AML-193 (cell line): ENCODE results near the gene PROM1.

Source experiments
- DNase-seq, 2 experiments: peaks; one replicate each; lab custom pipeline; 2025; lab: John Stamatoyannopoulos, UW

The PROM1 gene

DNA sequence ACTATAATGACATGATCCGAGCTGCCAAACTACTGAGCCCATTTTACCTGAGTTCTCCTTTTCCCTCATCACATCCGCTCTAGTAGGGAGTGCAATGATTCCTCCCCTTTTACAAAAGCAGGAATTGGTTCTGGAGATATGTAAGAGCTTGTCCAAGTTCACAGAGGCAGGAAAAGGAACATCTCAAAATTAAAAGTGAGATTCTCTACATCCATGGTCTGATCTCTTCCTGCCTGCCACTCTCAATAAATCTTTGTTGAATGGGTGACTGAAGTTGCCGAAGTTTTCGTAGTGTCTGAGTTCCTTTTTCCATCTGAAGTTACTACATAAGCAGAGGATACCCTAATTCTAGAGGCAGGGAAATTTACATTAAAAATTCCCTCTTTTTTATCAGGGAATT, 145.2 kb downstream of the PROM1 start, which contains the start of gene FGFBP1:
Gene FGFBP1, minus strand, starts transcription at position 101 of the 400 bp plus-strand sequence. CDS start 2,108 bp downstream, outside the sequence.
- DNase-seq, result no peak

DNA sequence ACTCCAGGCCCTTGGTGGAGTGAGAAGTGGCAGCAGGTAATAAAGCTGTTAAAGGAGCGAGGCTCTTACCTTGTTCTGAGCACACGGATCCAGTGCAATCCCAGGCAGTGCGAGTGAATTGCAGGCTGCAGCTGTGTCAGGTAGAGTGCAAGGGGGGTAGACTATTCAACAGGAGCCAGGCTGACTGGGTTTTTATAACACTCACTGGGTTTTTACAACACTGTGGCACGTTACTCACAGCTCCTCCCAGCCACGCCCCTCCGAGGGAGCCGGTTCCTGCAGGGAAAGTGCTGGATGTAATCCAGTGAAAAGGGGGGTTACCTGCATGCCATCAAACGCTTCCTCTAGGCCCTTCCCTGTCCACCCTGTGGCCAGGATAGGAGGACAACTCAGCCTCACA, 145.6 kb downstream of the PROM1 start:
- DNase-seq, result no peak

GRCh38 chr4:15936495-15936894, 147.3 kb downstream of the PROM1 start:
- no peak for DNase-seq

DNA sequence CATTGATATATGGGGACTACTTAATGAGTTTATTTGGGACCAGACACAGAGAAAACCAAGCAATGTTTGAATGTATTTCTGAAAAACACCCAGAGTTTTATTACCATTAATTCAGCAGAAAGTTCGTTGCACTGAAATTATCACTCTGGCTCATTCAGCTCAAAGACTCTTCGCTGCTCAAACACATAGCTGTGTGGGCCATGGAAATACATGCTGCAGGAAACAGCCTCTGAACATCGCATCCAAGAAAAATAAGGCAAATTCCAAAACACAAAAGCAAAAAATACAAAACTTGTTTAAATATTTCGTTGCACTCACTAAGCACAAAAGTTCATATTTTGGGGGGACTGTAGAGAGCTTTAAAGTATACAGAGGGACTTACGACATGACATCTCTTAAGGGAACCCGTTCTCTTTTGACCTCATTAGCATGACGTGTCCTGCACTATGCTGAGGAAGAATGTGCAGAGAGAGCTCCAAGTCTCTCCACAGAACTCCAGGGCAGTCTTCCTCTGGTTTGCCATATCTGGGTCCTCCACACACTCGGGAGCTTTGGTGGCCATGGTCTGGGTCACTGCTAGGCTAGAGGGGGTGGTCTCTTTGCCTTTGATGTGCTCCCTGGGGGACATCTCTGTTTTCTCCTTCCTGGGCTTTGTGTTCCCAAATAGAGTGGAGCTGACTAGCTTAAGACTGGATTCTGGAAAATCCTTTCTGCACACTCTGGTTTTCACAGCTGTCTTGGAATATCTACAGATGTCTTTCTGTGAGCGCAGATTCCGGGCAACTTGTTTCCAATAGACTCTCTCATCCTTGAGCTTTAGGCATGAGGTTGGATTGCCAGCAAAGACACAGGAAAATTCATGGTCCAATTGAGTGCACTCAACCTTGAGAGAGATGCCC, 148.1 kb downstream of the PROM1 start:
- no peak for DNase-seq

DNA sequence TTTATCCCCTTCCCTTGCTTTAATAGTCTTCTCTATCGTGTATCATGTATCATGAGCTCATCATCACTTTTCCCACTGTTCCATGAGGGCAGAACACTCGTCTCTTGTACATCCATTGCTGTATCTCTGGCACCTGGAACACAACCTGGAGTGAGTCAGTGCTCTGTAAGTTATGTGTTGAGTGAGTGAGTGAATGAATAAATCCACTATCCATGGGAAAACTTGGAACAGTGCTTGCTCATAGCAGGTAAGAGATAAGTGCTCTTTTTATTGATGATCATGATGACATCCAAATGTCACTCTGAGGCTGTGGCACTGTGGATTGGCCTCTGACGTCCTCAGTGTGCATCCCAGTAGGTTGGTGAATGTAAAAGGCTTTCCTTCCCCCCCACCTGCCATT, 149.6 kb downstream of the PROM1 start:
- DNase-seq, result no peak

DNA sequence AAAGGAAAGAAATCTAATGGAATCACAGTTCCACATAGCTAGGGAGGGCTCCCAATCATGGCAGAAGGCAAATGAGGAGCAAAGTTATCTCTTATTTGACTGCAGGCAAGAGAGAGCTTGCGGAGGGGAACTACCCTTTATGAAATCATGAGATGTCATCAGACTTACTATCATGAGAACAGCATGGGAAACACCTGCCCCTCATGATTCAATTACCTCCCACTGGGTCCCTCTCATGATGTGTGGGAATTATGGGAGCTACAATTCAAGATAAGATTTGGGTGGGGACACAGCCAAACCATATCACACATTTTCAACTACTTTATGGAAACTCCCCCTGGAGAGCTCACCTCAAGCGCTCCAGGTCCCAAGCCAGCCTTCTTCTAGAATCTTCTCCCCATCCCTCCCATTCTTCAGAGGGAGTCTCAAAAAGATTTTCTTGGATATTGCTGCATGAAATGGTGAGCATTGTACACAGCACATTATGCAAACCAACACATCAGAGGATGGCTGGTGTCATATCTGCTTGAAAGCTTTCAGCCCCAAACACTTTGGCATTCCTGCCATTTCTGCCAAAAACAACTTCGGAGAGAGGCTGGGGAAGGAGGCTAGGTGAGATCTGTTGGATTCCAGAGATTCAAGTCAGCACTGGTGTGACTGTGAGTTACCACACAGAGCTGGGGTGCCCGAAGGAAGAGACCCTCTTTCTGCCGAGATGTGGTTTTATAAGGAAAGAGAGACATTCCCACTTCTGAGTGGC, 152.2 kb downstream of the PROM1 start:
- no peak for DNase-seq

DNA sequence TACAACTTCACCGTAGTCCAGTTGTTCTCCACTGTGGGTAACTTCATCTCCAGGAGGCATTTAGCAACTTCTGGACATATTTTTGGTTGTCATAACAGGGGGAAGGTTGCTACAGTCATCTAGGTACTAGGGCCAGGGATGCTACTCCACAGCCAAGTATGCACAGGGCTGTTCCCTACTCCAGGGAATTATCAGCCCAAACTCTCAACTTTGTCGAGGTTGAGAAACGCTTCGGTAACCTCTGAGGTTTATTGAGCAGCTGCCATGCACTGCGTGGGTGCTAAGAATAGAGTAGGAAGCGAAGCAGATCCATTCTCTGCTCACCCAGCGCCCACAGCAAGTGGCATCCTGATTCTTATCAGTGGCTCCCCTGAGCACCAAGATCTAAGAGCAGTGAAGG, 153.5 kb downstream of the PROM1 start:
- no peak for DNase-seq

DNA sequence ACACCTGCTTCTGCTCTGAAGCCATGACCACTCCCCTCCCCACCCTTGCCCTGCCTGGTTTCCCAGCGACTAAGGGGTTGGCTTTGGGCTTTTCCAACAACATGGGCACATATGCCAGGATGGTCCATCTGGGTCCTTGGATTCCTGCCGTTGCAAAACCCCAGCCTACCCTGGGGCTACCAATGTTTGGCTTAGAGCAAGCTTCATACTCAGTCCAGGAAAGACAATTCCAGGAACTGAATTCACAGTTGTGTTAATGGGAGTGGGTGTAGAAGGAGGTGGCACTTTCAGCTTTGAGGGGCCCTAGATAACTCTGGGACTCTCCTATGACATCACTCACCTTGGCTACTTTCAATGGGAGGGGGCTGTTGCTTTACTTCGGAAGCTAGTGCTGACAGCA, 154.3 kb downstream of the PROM1 start:
- DNase-seq, result no peak

- no peak for DNase-seq
Observed at GRCh38 chr4:15928883-15929282, 154.9 kb downstream of the PROM1 start.

DNA sequence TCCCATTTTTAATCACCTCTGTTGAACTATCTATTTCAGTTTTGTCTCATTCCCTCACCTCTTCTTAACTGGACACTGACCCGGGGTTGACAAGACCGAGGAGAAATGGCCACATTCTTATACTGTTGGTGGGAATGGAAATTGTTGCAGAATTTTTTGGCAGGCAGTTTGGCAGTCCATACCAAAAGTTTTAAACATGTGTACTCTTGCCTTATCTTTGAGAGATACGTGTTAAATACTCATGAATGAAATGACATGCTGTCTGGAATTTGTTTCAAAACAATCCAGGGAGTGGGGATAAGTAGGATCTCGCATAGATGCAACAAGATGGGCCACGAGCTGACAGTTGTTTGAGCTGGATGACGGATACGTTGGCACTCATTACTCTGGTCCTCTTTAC, 157.3 kb downstream of the PROM1 start:
- no peak for DNase-seq

- no peak for DNase-seq
Observed at GRCh38 chr4:15925830-15926229, 158.0 kb downstream of the PROM1 start.

DNA sequence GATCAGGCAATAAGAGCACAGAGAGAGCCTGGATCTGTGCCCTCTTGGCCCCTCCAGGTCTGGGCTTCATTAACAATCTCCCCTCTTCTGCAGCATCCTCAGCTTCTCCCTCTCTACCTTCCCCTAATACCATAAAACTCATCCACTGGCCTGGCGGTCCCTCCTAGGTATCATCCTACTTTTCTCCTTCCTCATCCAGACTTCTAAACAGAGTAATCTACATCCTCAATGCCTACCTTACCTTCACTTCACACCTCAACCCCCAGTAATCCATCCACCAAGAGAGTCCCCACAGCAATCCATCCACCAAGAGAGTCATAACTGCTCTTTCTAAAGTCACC, 162.3 kb downstream of the PROM1 start:
- no peak for DNase-seq

DNA sequence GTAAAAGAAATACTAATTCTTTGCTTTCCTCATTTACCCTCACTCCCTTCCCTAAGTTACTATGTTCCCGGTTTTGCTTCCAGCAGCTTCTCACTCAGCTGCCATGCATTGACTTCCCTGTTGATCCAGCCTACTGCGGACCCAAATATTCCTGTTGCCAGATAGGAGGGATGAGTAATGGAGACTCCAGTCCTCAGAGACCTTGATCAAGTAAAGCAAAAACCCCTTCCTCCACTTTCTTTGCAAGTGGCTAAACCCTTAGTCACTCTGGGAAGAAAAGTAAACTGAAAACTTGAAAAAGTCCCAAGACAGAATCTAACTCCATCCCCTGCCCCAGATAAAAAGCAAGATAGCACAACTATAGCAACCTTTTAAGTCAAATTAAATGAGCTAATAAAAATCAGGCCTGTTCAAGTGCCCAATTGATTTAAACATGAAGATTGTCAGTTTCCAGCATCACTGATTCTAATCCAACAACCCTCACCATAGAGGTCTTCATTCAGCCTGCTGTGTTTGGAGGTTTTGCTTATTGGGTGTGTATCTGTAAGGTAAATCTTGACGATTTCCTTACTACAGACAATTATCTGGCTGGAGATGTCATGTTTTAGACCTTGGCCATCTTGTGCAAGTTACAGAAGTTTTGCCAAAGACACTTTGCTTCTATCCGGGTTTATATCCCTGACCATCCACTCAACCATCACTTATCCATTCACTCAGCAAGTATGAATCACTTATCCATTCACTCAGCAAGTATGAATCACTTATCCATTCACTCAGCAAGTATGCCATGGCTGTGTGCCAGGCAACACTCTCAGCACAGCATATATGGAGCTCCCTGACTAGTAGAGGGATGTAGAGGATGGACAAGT, 162.9 kb downstream of the PROM1 start:
- DNase-seq, result no peak

DNA sequence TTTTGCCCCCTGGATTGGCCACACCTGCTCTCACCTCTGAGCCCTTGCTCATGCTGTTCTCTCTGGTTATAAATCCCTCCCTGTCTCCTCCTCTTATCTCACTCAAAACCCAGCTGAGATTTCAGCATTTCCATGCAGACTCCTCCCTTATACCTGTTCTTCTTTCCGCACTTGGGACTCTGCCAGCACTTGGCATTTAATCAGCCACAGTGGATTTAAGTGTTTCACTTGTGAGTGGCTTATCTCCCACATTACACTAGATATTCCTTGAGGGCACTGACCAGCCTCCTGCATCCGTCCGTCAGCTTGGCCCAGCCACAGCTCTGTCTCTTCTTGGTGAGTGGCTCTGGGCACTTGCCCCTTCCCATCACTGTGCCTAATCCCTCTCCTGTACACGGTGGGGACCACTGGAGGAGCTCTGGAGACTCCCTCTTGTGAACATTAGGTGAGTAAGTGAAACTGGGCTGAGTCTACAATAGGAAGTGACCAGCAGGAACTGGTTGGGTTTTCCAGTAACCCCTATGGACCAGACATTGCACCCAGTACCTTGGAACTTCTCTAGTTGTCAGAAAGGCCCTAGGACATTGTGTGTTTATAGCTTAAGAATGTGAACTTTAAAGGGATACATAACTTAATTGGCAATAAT, 165.2 kb downstream of the PROM1 start:
- DNase-seq, result no peak
